ENCODE results near the gene MRPS15. TPM values are rescaled to one million over a fixed set of nuclear protein-coding genes. Genes with fewer than 3 reads are reported as not detected.

Gene MRPS15
- total RNA-seq, 1 donor from 2014 or later = 72.0 TPM

- Mint-ChIP-seq H3K36me3 (ENCODE audit: insufficient read depth) (peaks cover 7% of the 10 kb centered on the region), H3K27ac (no peak overlapping the region), H3K4me1 (ENCODE audit: low read depth) (no peaks in the 10 kb centered on the region), H3K27me3 (no peaks in the 10 kb centered on the region), H3K9me3 (ENCODE audit: low read depth) (no peaks in the 10 kb centered on the region), H3K4me3 (ENCODE audit: low read depth) (no peak overlapping the region)
- no peak for TF ChIP-seq CTCF (IDR thresholded peaks at IDR 0.05; ENCODE audit: unreplicated experiment)
- no peak for DNase-seq (ENCODE audit: low spot score, unreplicated experiment)
Observed at GRCh38 chr1:36420409-36420808, 43.8 kb downstream of the MRPS15 start.

- H3K27ac Mint-ChIP-seq = no peak overlapping the region
- H3K4me1 Mint-ChIP-seq (ENCODE audit: low read depth) = no peaks in the 10 kb centered on the region
- peaks cover 7% of the 10 kb centered on the region for H3K36me3 Mint-ChIP-seq (ENCODE audit: insufficient read depth)
- no peaks in the 10 kb centered on the region for H3K9me3 Mint-ChIP-seq (ENCODE audit: low read depth)
- H3K27me3 Mint-ChIP-seq = no peaks in the 10 kb centered on the region
- no peak overlapping the region for H3K4me3 Mint-ChIP-seq (ENCODE audit: low read depth)
- DNase-seq (ENCODE audit: low spot score, unreplicated experiment) = no peak
- no peak for TF ChIP-seq CTCF (IDR thresholded peaks at IDR 0.05; ENCODE audit: unreplicated experiment)
Observed at GRCh38 chr1:36419569-36419968, 44.6 kb downstream of the MRPS15 start.

- no peaks in the 10 kb centered on the region for H3K9me3 Mint-ChIP-seq (ENCODE audit: low read depth)
- H3K4me1 Mint-ChIP-seq (ENCODE audit: low read depth) = no peaks in the 10 kb centered on the region
- peaks cover 7% of the 10 kb centered on the region for H3K36me3 Mint-ChIP-seq (ENCODE audit: insufficient read depth)
- H3K27ac Mint-ChIP-seq = no peak overlapping the region
- TF ChIP-seq CTCF (IDR thresholded peaks at IDR 0.05; ENCODE audit: unreplicated experiment) = no peak
- no peak for DNase-seq (ENCODE audit: low spot score, unreplicated experiment)
- H3K27me3 Mint-ChIP-seq = no peaks in the 10 kb centered on the region
- no peak overlapping the region for H3K4me3 Mint-ChIP-seq (ENCODE audit: low read depth)
Observed at GRCh38 chr1:36419140-36419539, 45.0 kb downstream of the MRPS15 start.

GRCh38 chr1:36417931-36418330 lies 46.3 kb downstream of the MRPS15 start:
- no peak overlapping the region for H3K27ac Mint-ChIP-seq
- H3K36me3 Mint-ChIP-seq (ENCODE audit: insufficient read depth) = peaks cover 9% of the 10 kb centered on the region
- no peaks in the 10 kb centered on the region for H3K27me3 Mint-ChIP-seq
- H3K9me3 Mint-ChIP-seq (ENCODE audit: low read depth) = no peaks in the 10 kb centered on the region
- no peak for TF ChIP-seq CTCF (IDR thresholded peaks at IDR 0.05; ENCODE audit: unreplicated experiment)
- H3K4me3 Mint-ChIP-seq (ENCODE audit: low read depth) = no peak overlapping the region
- no peak for DNase-seq (ENCODE audit: low spot score, unreplicated experiment)
- H3K4me1 Mint-ChIP-seq (ENCODE audit: low read depth) = no peaks in the 10 kb centered on the region

- Mint-ChIP-seq H3K27ac (no peak overlapping the region), H3K27me3 (no peaks in the 10 kb centered on the region), H3K4me1 (ENCODE audit: low read depth) (peaks cover 3% of the 10 kb centered on the region), H3K9me3 (ENCODE audit: low read depth) (peaks cover 4% of the 10 kb centered on the region), H3K4me3 (ENCODE audit: low read depth) (no peak overlapping the region), H3K36me3 (ENCODE audit: insufficient read depth) (peaks cover 11% of the 10 kb centered on the region)
- TF ChIP-seq CTCF (IDR thresholded peaks at IDR 0.05; ENCODE audit: unreplicated experiment) = no peak
- no peak for DNase-seq (ENCODE audit: low spot score, unreplicated experiment)
Observed at GRCh38 chr1:36415661-36416326, 48.4 kb downstream of the MRPS15 start.
